Natural killer cell (primary cell): ENCODE data around the gene CUX1. TPM values are rescaled to one million over a fixed set of nuclear protein-coding genes. Genes with fewer than 3 reads are reported as not detected.

Experiments used
- ATAC-seq, 3 donors: fragments of 150-1000 bp in 2 of 3; fragments of 200-7000 bp in 1 of 3; cut with Tn5 transposase; 1 replicate in 1 of 3; 2 replicates in 2 of 3; pipeline ENCODE4 v1.10.0; 2021; ENCODE audit warnings: mild to moderate bottlenecking in 2 of 3, moderate library complexity in 2 of 3
- DNase-seq, 2 donors: peaks; one replicate each; pipeline versions ENCODE4 v3.0.0 to v3.0.0-alpha.2; 2013 to 2021; ENCODE audit warnings: mixed read lengths in 1 of 2
- H3K27ac ChIP-seq: one replicate; pipeline ENCODE4 v1.5.1; 2013; ENCODE audit warnings: mild to moderate bottlenecking, low read length
- H3K27me3 ChIP-seq: one replicate; pipeline ENCODE4 v1.6.1; 2013; ENCODE audit warnings: low read length; ENCODE audit not compliant: control insufficient read depth, insufficient read depth
- H3K36me3 ChIP-seq: one replicate; pipeline ENCODE4 v1.6.1; 2013; ENCODE audit warnings: low read length; ENCODE audit not compliant: control insufficient read depth, insufficient read depth
- H3K4me1 ChIP-seq: one replicate; pipeline ENCODE4 v1.6.1; 2013; ENCODE audit warnings: low read length; ENCODE audit not compliant: control insufficient read depth, insufficient read depth
- H3K4me3 ChIP-seq: one replicate; pipeline ENCODE4 v1.5.1; 2013; ENCODE audit warnings: low read length
- H3K9me3 ChIP-seq: one replicate; pipeline ENCODE4 v1.6.1; 2013; ENCODE audit warnings: low read length; ENCODE audit not compliant: control insufficient read depth, insufficient read depth
- H3K27ac Mint-ChIP-seq, 2 donors: one replicate each; pipeline ENCODE4 v1.8.0; 2022; ENCODE audit warnings: mild to moderate bottlenecking in 2 of 2, mixed read lengths in 2 of 2, moderate library complexity in 1 of 2
- H3K27me3 Mint-ChIP-seq, 2 donors: one replicate each; pipeline ENCODE4 v1.8.0; 2022; ENCODE audit warnings: low read depth in 2 of 2, mixed read lengths in 2 of 2
- H3K36me3 Mint-ChIP-seq: one replicate; pipeline ENCODE4 v1.8.0; 2022; ENCODE audit warnings: mixed read lengths
- H3K4me1 Mint-ChIP-seq, 2 donors: one replicate each; pipeline ENCODE4 v1.8.0; 2022; ENCODE audit warnings: mixed read lengths in 2 of 2
- H3K4me3 Mint-ChIP-seq: one replicate; pipeline ENCODE4 v1.8.0; 2022; ENCODE audit warnings: mild to moderate bottlenecking, moderate library complexity, mixed read lengths
- H3K9me3 Mint-ChIP-seq, 2 donors: one replicate each; pipeline ENCODE4 v1.8.0; 2022; ENCODE audit warnings: mixed read lengths in 2 of 2
- CTCF ChIP-seq: fragments of 200-600 bp; IDR thresholded peaks from one replicate; pipeline ENCODE4 v1.8.0; 2022; ENCODE audit warnings: antibody characterized with exemption
- whole genome bisulfite sequencing: methylation state at CpG from one replicate; pipeline ENCODE4 v1.1.7; 2013; ENCODE audit warnings: missing lambda C conversion rate; ENCODE audit not compliant: insufficient coverage; 5-methylcytosine and 5-hydroxymethylcytosine counted together
- intact Hi-C: fragments of 100-400 bp; cut with micrococcal nuclease; formaldehyde crosslinking; loops from one replicate; pipeline ENCODE4 v1.14.2; 2022
- total RNA-seq, 4 donors: library from RNA; stranded (reverse); fragments of 120-200 nt in 1 of 4; gene quantifications; one replicate each; pipeline versions ENCODE4 v1.2.3 to v1.2.4, GENCODE V29; 2013 to 2022

CUX1 gene
- total RNA-seq, 3 donors from 2014 or later (not counting 1 experiment from before 2014, with no cell fraction given) = 59.8 to 77.4 (median 73.6) TPM

GRCh38 chr7:101880282-101881054 lies 63.0 kb downstream of the CUX1 start:
- 75% methylated on average over 14 of the region's 14 CpGs for WGBS
- ATAC-seq (no peak), DNase-seq (no peak)
- peaks cover 13% of the 10 kb centered on the region for H3K4me1 ChIP-seq
- TF ChIP-seq CTCF = no peak
- H3K27me3 ChIP-seq = no peaks in the 10 kb centered on the region
- H3K4me3 ChIP-seq = no peak overlapping the region
- peak overlapping the region in 1 of 2 donors; percentile 67 for H3K27ac Mint-ChIP-seq
- H3K4me3 Mint-ChIP-seq = no peak overlapping the region
- peaks cover 16 to 43% of the 10 kb centered on the region in 2 donors for H3K4me1 Mint-ChIP-seq
- H3K36me3 Mint-ChIP-seq = no peaks in the 10 kb centered on the region
- intact Hi-C loops = no loop called here
- no peak overlapping the region for H3K27ac ChIP-seq
- H3K36me3 ChIP-seq = no peaks in the 10 kb centered on the region
- no peaks in the 10 kb centered on the region for H3K9me3 ChIP-seq
- no peaks in the 10 kb centered on the region for H3K27me3 Mint-ChIP-seq
- no peaks in the 10 kb centered on the region for H3K9me3 Mint-ChIP-seq

- intact Hi-C loops = no loop called here
- Histone ChIP-seq H3K4me3 (no peak overlapping the region), H3K9me3 (no peaks in the 10 kb centered on the region), H3K4me1 (peaks cover 17% of the 10 kb centered on the region), H3K27ac (no peak overlapping the region), H3K36me3 (no peaks in the 10 kb centered on the region), H3K27me3 (no peaks in the 10 kb centered on the region)
- H3K27ac Mint-ChIP-seq = no peak overlapping the region
- ATAC-seq (no peak), DNase-seq (no peak)
- no peak for TF ChIP-seq CTCF
- no peaks in the 10 kb centered on the region for H3K9me3 Mint-ChIP-seq
- no peak overlapping the region for H3K4me3 Mint-ChIP-seq
- no peaks in the 10 kb centered on the region for H3K27me3 Mint-ChIP-seq
- WGBS = 94% methylated on average over 7 of the region's 7 CpGs
- H3K36me3 Mint-ChIP-seq = no peaks in the 10 kb centered on the region
- H3K4me1 Mint-ChIP-seq = peaks cover 24 to 41% of the 10 kb centered on the region in 2 donors
Measured at GRCh38 chr7:101882005-101882421, 64.6 kb downstream of the CUX1 start.

GRCh38 chr7:101882595-101883564 lies 65.5 kb downstream of the CUX1 start:
- Mint-ChIP-seq H3K27ac (no peak overlapping the region), H3K4me3 (no peak overlapping the region), H3K4me1 (peaks cover 24 to 41% of the 10 kb centered on the region in 2 donors), H3K9me3 (no peaks in the 10 kb centered on the region), H3K36me3 (no peaks in the 10 kb centered on the region), H3K27me3 (no peaks in the 10 kb centered on the region)
- no peaks in the 10 kb centered on the region for H3K36me3 ChIP-seq
- intact Hi-C loops = no loop called here
- TF ChIP-seq CTCF = no peak
- ATAC-seq (peak in 2 of 3 donors; percentile 34 to 51), DNase-seq (no peak)
- H3K4me1 ChIP-seq = peaks cover 17% of the 10 kb centered on the region
- H3K4me3 ChIP-seq = no peak overlapping the region
- WGBS = 84% methylated on average over 16 of the region's 18 CpGs
- H3K27ac ChIP-seq = no peak overlapping the region
- H3K27me3 ChIP-seq = no peaks in the 10 kb centered on the region
- H3K9me3 ChIP-seq = no peaks in the 10 kb centered on the region
